HG02852 (cell line): ENCODE data around the gene LRRC41.
"Not testable (repeated sequence)": the region's sequence is repeated elsewhere in the genome, so short reads cannot be mapped to it uniquely, and the experiment has no call there.

ENCODE experiments used
- ATAC-seq: cut with Tn5 transposase; IDR thresholded peaks from one replicate; pipeline ENCODE4 v1.9.1; 2021; ENCODE audit warnings: mild to moderate bottlenecking, moderate library complexity; ENCODE audit not compliant: unreplicated experiment

Gene LRRC41

GRCh38 chr1:46328182-46328581 lies 24.8 kb upstream of the LRRC41 start:
- not testable (repeated sequence) for ATAC-seq

- not testable (repeated sequence) for ATAC-seq
These were observed 22.1 kb upstream of the LRRC41 start for GRCh38 chr1:46325285-46326076.

GRCh38 chr1:46322191-46322590 lies 18.8 kb upstream of the LRRC41 start:
- ATAC-seq, result not testable (repeated sequence)

- not testable (repeated sequence) for ATAC-seq
These were observed 16.8 kb upstream of the LRRC41 start for GRCh38 chr1:46319960-46320914.

GRCh38 chr1:46319301-46319700 lies 15.9 kb upstream of the LRRC41 start:
- ATAC-seq, result not testable (repeated sequence)

- no peak for ATAC-seq
These were observed 13.9 kb upstream of the LRRC41 start for GRCh38 chr1:46317323-46317722.

GRCh38 chr1:46315669-46316403 lies 12.4 kb upstream of the LRRC41 start:
- ATAC-seq, result no peak

GRCh38 chr1:46310321-46310720 lies 6.9 kb upstream of the LRRC41 start:
- ATAC-seq, result no peak

- ATAC-seq, result no peak
These were observed 6.2 kb upstream of the LRRC41 start for GRCh38 chr1:46309401-46310159.

GRCh38 chr1:46306159-46306530 lies 2.7 kb upstream of the LRRC41 start:
- no peak for ATAC-seq

- ATAC-seq, result no peak
These were observed 483 bp upstream of the LRRC41 start for GRCh38 chr1:46303872-46304326.

- peak; percentile 7 for ATAC-seq
These were observed 777 bp downstream of the LRRC41 start for GRCh38 chr1:46302641-46303037.

GRCh38 chr1:46301808-46302640 lies 1.4 kb downstream of the LRRC41 start:
- peak; percentile 28 for ATAC-seq

GRCh38 chr1:46301406-46301807 lies 2.0 kb downstream of the LRRC41 start:
- no peak for ATAC-seq

GRCh38 chr1:46300673-46301405 lies 2.6 kb downstream of the LRRC41 start:
- no peak for ATAC-seq

- no peak for ATAC-seq
These were observed 5.0 kb downstream of the LRRC41 start for GRCh38 chr1:46298387-46298786.

GRCh38 chr1:46295306-46295705 lies 8.1 kb downstream of the LRRC41 start:
- ATAC-seq, result no peak

- no peak for ATAC-seq
These were observed 13.4 kb downstream of the LRRC41 start for GRCh38 chr1:46289976-46290375.

GRCh38 chr1:46289134-46289494 lies 14.3 kb downstream of the LRRC41 start:
- no peak for ATAC-seq
